ENCODE measurements around the gene RHOBTB1. TPM values are rescaled to one million over a fixed set of nuclear protein-coding genes. Genes with fewer than 3 reads are reported as not detected.
A peak's percentile ranks its signal among the peaks of the same experiment; 100 is the strongest.
"Not testable (repeated sequence)": the region's sequence is repeated elsewhere in the genome, so short reads cannot be mapped to it uniquely, and the experiment has no call there.

Gene RHOBTB1
- total RNA-seq, result 13.5 TPM
- long read RNA-seq, full-length matches to known transcripts, result 21 of 31 reads
- long read RNA-seq, partial matches to known transcripts, result 3 of 31 reads
- long read RNA-seq, other reads (novel, unspliced or antisense), result 7 of 31 reads

- peak; percentile 92 for ATAC-seq
- intact Hi-C loops (cut with micrococcal nuclease), result no loop called here
- DNase-seq, result peak; percentile 90
Observed at GRCh38 chr10:60944058-60944909, at the start of gene RHOBTB1. Gene RHOBTB1 (minus strand): TSS chr10:60944185. CDS start chr10:60911542, 32,643 bp downstream.

GRCh38 chr10:60992636-60993035 is 48.7 kb upstream of the RHOBTB1 start:
- ATAC-seq (no peak), DNase-seq (no peak)
- intact Hi-C loops (cut with micrococcal nuclease), result no loop called here

GRCh38 chr10:60990663-60991062 is 46.7 kb upstream of the RHOBTB1 start:
- ATAC-seq (no peak), DNase-seq (no peak)
- intact Hi-C loops (cut with micrococcal nuclease), result no loop called here

GRCh38 chr10:60989400-60989876 is 45.5 kb upstream of the RHOBTB1 start:
- ATAC-seq, result no peak
- intact Hi-C loops (cut with micrococcal nuclease), result no loop called here

GRCh38 chr10:60986791-60987190 is 42.8 kb upstream of the RHOBTB1 start:
- no peak for ATAC-seq
- no peak for DNase-seq
- intact Hi-C loops (cut with micrococcal nuclease), result no loop called here

More at GRCh38 chr10:60989400-60989876, 45.5 kb upstream of the RHOBTB1 start:
- no peak for DNase-seq

GRCh38 chr10:60985951-60986350 is 42.0 kb upstream of the RHOBTB1 start:
- DNase-seq (no peak), ATAC-seq (no peak)
- intact Hi-C loops (cut with micrococcal nuclease), result no loop called here

GRCh38 chr10:60980997-60981396 is 37.0 kb upstream of the RHOBTB1 start:
- intact Hi-C loops (cut with micrococcal nuclease), result no loop called here
- ATAC-seq (no peak), DNase-seq (no peak)

- DNase-seq, result no peak
- intact Hi-C loops (cut with micrococcal nuclease), result no loop called here
- no peak for ATAC-seq
Observed at GRCh38 chr10:60979667-60980104, 35.7 kb upstream of the RHOBTB1 start.

- ATAC-seq, result no peak
- intact Hi-C loops (cut with micrococcal nuclease), result no loop called here
- DNase-seq, result no peak
Observed at GRCh38 chr10:60978287-60979115, 34.5 kb upstream of the RHOBTB1 start.

- intact Hi-C loops (cut with micrococcal nuclease), result no loop called here
- no peak for DNase-seq
Observed at GRCh38 chr10:60977161-60978122, 33.5 kb upstream of the RHOBTB1 start.

GRCh38 chr10:60976687-60977086 is 32.7 kb upstream of the RHOBTB1 start:
- intact Hi-C loops (cut with micrococcal nuclease), result no loop called here
- ATAC-seq (no peak), DNase-seq (no peak)

More at GRCh38 chr10:60977161-60978122, 33.5 kb upstream of the RHOBTB1 start:
- ATAC-seq, result no peak

GRCh38 chr10:60975716-60976115 is 31.7 kb upstream of the RHOBTB1 start:
- ATAC-seq (no peak), DNase-seq (no peak)
- intact Hi-C loops (cut with micrococcal nuclease), result no loop called here

- ATAC-seq, result no peak
- intact Hi-C loops (cut with micrococcal nuclease), result no loop called here
- no peak for DNase-seq
Observed at GRCh38 chr10:60974463-60975149, 30.6 kb upstream of the RHOBTB1 start.

GRCh38 chr10:60973086-60973485 is 29.1 kb upstream of the RHOBTB1 start:
- ATAC-seq (no peak), DNase-seq (no peak)
- intact Hi-C loops (cut with micrococcal nuclease), result no loop called here

GRCh38 chr10:60972181-60972580 is 28.2 kb upstream of the RHOBTB1 start:
- ATAC-seq; DNase-seq; intact Hi-C loops (cut with micrococcal nuclease): not testable (repeated sequence)

- intact Hi-C loops (cut with micrococcal nuclease), result no loop called here
- no peak for DNase-seq
- ATAC-seq, result no peak
Observed at GRCh38 chr10:60970526-60970925, 26.5 kb upstream of the RHOBTB1 start.

- ATAC-seq, result no peak
- intact Hi-C loops (cut with micrococcal nuclease), result loop anchor here (5.0 to 10.0 kb wide), 2 partner anchors 81 to 316 kb away; no protein-coding TSS in a partner anchor
Observed at GRCh38 chr10:60968504-60968903, 24.5 kb upstream of the RHOBTB1 start.

More at GRCh38 chr10:60968504-60968903, 24.5 kb upstream of the RHOBTB1 start:
- DNase-seq, result no peak

All from left ventricle myocardium superior (tissue), 1 donor.